ENCODE data around the gene CNOT4.
"Not testable (repeated sequence)": the region's sequence is repeated elsewhere in the genome, so short reads cannot be mapped to it uniquely, and the experiment has no call there.

CNOT4 gene

GRCh38 chr7:135512135-135512887, 2.4 kb upstream of the CNOT4 start:
- no peak for DNase-seq

- no peak for DNase-seq
Measured at GRCh38 chr7:135510592-135511183, 786 bp upstream of the CNOT4 start.

GRCh38 chr7:135509589-135509838, 388 bp downstream of the CNOT4 start:
- no peak for DNase-seq

- DNase-seq, result no peak
Measured at GRCh38 chr7:135508883-135509588, 866 bp downstream of the CNOT4 start.

GRCh38 chr7:135501402-135501801, 8.5 kb downstream of the CNOT4 start:
- no peak for DNase-seq

GRCh38 chr7:135499818-135500217, 10.1 kb downstream of the CNOT4 start:
- no peak for DNase-seq

GRCh38 chr7:135497161-135497560, 12.7 kb downstream of the CNOT4 start:
- DNase-seq, result not testable (repeated sequence)

- DNase-seq, result no peak
Measured at GRCh38 chr7:135493362-135493761, 16.5 kb downstream of the CNOT4 start.

GRCh38 chr7:135492151-135492550, 17.8 kb downstream of the CNOT4 start:
- DNase-seq, result no peak

- DNase-seq, result no peak
Measured at GRCh38 chr7:135490783-135491182, 19.1 kb downstream of the CNOT4 start.

GRCh38 chr7:135489791-135490190, 20.1 kb downstream of the CNOT4 start:
- DNase-seq, result no peak

GRCh38 chr7:135486261-135486920, 23.5 kb downstream of the CNOT4 start:
- DNase-seq, result no peak

- no peak for DNase-seq
Measured at GRCh38 chr7:135481598-135481979, 28.3 kb downstream of the CNOT4 start.

GRCh38 chr7:135480966-135481597, 28.8 kb downstream of the CNOT4 start:
- DNase-seq, result no peak

- DNase-seq, result no peak
Measured at GRCh38 chr7:135475521-135475920, 34.4 kb downstream of the CNOT4 start.

GRCh38 chr7:135469705-135470104, 40.2 kb downstream of the CNOT4 start:
- DNase-seq, result not testable (repeated sequence)

GRCh38 chr7:135467207-135467711, 42.6 kb downstream of the CNOT4 start:
- DNase-seq, result no peak

GRCh38 chr7:135466442-135467206, 43.3 kb downstream of the CNOT4 start:
- no peak for DNase-seq

GRCh38 chr7:135463908-135464307, 46.0 kb downstream of the CNOT4 start:
- no peak for DNase-seq

- no peak for DNase-seq
Measured at GRCh38 chr7:135459951-135460567, 49.8 kb downstream of the CNOT4 start.

GRCh38 chr7:135459076-135459475, 50.8 kb downstream of the CNOT4 start:
- DNase-seq, result no peak

GRCh38 chr7:135454060-135454459, 55.8 kb downstream of the CNOT4 start:
- no peak for DNase-seq
